Astrocyte of the spinal cord (primary cell): ENCODE measurements around the gene CCDC88C.

Experiments used
- DNase-seq: peaks from one replicate; pipeline ENCODE4 v3.0.0; 2011; ENCODE audit warnings: low read depth, low spot score
- H3K4me3 ChIP-seq: 2 replicates; pipeline ENCODE4 v1.5.1; 2011; ENCODE audit warnings: low read depth, mild to moderate bottlenecking, low read length, moderate library complexity
- CTCF ChIP-seq: IDR thresholded peaks from 2 replicates; pipeline ENCODE4 v1.5.1; 2012; ENCODE audit warnings: low read depth, mild to moderate bottlenecking, low read length, inconsistent platforms
- in situ Hi-C: cut with HindIII; loops from 2 replicates; pipeline ENCODE4 v1.10.0; 2017; ENCODE audit warnings: low sequenced_read_pairs

The CCDC88C gene

GRCh38 chr14:91394105-91395081 lies 23.2 kb downstream of the CCDC88C start:
- no peak overlapping the region for H3K4me3 ChIP-seq
- no peak for DNase-seq
- TF ChIP-seq CTCF, result no peak
- in situ Hi-C loops, result no loop called here

- no peak for TF ChIP-seq CTCF
- no peak overlapping the region for H3K4me3 ChIP-seq
- in situ Hi-C loops, result no loop called here
- no peak for DNase-seq
Measured at GRCh38 chr14:91392623-91393303, 24.9 kb downstream of the CCDC88C start.

GRCh38 chr14:91390165-91390778 lies 27.3 kb downstream of the CCDC88C start:
- TF ChIP-seq CTCF, result no peak
- H3K4me3 ChIP-seq, result no peak overlapping the region
- in situ Hi-C loops, result no loop called here
- no peak for DNase-seq

- in situ Hi-C loops, result no loop called here
- no peak for DNase-seq
- TF ChIP-seq CTCF, result no peak
- H3K4me3 ChIP-seq, result no peak overlapping the region
Measured at GRCh38 chr14:91389150-91389549, 28.5 kb downstream of the CCDC88C start.

- peak; percentile 18 for DNase-seq
- in situ Hi-C loops, result no loop called here
- H3K4me3 ChIP-seq, result no peak overlapping the region
- no peak for TF ChIP-seq CTCF
Measured at GRCh38 chr14:91388551-91388975, 29.1 kb downstream of the CCDC88C start.

- in situ Hi-C loops, result no loop called here
- no peak for DNase-seq
- no peak overlapping the region for H3K4me3 ChIP-seq
- no peak for TF ChIP-seq CTCF
Measured at GRCh38 chr14:91387951-91388381, 29.7 kb downstream of the CCDC88C start.
